GM12874 (cell line): Measurements from ENCODE around the gene WDR75.

ENCODE experiments used
- TF ChIP-seq, protein P1 (sequence below): IDR thresholded peaks from 2 replicates; pipeline ENCODE4 v1.5.1; 2011; ENCODE audit warnings: low read depth, mild to moderate bottlenecking, control low read depth, low read length, moderate library complexity; ENCODE audit not compliant: insufficient read depth

Gene WDR75

DNA sequence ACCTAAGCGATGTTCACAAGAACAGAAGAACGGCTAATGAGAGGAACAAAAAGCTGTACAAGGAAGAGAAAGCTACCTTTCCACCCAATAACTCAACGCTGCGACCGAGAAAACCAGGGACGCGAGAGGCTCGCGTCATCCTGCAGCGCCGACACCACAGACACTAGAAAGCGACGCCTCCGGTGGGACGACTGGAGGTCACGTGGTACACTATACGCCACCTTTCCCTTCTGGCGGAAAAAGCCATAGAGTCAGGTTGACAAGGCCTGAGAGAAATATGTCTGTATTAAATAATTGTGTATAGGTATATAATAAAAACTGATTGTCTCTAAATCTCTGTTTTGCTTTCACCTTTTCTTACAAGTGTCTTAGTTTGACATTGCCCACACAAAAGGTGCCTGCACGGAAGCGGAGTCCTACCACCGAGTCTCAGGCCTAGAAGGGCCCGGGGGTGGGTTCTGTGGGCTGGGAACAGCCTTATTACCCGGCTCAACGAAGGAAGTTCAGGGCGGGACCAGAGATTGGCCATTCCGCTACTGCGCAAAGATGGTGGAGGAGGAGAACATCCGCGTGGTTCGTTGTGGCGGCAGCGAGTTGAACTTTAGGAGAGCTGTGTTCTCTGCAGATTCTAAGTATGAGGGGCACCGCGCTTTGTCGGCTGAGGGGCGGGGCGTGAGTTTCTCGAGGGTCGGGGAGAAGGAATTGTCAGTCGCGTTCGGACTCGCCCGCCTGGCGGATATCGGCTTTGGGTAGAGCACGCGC lies at the start of gene WDR75:
Gene WDR75, plus strand, starts transcription at position 528 of the 762 bp plus-strand sequence. Its CDS starts 19 bp downstream, at position 547.
- TF ChIP-seq, protein P1, sequence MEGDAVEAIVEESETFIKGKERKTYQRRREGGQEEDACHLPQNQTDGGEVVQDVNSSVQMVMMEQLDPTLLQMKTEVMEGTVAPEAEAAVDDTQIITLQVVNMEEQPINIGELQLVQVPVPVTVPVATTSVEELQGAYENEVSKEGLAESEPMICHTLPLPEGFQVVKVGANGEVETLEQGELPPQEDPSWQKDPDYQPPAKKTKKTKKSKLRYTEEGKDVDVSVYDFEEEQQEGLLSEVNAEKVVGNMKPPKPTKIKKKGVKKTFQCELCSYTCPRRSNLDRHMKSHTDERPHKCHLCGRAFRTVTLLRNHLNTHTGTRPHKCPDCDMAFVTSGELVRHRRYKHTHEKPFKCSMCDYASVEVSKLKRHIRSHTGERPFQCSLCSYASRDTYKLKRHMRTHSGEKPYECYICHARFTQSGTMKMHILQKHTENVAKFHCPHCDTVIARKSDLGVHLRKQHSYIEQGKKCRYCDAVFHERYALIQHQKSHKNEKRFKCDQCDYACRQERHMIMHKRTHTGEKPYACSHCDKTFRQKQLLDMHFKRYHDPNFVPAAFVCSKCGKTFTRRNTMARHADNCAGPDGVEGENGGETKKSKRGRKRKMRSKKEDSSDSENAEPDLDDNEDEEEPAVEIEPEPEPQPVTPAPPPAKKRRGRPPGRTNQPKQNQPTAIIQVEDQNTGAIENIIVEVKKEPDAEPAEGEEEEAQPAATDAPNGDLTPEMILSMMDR = no peak

DNA sequence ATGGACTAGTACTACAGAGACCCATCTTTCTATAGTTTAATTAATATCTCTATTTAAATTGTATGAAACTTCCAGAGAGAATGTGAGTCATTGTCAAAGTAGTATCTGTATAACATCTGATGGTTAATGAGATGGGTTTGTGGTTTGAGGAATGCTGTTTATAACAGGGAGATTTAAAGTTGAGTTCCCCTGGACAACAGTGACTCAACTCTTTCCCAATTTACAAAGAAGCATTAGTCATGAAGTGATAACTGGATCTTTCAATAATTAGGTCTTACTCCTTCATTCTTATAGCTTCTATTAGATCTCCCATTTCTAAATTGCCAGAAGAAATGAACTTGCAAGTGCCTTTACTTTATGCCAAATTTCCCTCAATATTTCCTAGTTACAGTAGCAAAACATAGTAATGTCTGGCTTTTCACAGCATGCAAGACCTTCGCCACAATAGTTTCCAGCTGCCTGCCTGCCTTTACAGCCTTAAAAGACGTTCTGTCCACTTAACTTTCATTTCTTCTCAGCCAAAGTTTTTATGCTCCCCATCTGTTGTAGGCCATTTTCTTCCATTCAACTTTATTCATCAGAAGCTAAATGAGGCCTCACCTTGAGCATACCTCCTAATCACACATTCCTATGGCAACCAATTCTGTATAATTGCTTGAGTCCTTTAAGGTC lies 47.7 kb upstream of the WDR75 start:
- TF ChIP-seq, protein P1 = no peak

DNA sequence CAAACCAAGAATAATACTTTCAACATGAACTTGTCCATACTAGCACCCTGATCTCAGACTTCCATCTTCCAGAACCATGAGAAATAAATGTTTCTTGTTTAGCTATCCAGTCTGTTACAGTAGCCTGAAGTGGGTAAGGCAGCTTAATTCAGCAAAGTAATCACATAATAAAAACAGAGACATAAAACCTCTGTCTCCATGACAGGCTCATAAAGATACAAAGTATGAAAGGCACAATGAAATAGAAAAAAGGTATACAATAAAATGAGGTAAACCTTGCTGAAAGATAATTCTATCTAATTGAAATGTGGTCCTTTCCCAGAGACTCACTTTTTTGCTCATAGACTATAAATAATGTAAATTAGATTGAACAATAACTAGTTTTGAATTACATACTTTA lies 46.7 kb upstream of the WDR75 start:
- TF ChIP-seq, protein P1 = no peak

DNA sequence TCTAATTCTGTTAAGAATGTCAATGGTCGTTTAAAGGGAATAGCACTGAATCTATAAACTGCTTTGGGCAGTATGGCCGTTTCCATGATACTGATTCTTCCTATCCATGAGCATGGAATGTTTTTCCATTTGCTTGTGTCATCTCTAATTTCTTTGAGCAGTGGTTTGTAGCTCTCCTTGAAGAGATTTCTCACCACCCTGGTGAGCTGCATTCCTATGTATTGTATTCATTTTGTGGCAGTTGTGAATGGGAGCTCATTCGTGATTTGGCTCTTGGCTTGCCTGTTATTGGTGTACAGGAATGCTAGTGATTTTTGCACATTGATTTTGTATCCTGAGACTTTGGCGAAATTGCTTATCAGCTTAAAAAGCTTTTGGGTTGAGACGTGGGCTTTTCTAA lies 38.3 kb upstream of the WDR75 start:
- TF ChIP-seq, protein P1 = no peak

DNA sequence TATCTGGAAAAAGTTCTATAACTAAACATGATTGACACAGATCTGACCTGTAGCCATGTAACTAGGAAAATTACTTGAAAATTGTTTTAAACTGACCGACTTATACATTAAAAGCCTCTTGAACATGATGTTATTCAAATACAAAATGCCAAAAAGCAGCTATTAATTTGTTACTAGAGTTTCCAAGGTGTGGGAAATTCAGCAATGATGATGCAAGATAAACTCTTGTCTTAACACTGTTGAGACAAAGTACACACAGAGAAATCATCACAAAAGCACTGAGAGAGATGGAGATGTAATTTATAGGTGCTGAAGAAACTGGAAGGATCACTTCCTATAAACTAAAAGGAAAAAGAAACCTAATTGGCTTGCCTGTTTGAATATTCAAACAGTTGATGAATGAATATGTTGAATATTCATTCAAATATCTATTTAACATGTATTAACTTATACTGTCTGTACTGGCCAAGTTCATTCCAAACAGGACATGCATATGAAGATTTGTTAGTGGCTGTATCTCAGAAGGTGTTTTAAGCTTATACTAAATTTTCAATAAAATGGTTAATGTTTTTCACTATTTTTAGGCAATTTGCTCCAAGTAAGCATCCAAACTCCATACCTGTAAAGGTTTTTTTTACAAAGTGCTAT lies 34.6 kb upstream of the WDR75 start:
- TF ChIP-seq, protein P1 = no peak

DNA sequence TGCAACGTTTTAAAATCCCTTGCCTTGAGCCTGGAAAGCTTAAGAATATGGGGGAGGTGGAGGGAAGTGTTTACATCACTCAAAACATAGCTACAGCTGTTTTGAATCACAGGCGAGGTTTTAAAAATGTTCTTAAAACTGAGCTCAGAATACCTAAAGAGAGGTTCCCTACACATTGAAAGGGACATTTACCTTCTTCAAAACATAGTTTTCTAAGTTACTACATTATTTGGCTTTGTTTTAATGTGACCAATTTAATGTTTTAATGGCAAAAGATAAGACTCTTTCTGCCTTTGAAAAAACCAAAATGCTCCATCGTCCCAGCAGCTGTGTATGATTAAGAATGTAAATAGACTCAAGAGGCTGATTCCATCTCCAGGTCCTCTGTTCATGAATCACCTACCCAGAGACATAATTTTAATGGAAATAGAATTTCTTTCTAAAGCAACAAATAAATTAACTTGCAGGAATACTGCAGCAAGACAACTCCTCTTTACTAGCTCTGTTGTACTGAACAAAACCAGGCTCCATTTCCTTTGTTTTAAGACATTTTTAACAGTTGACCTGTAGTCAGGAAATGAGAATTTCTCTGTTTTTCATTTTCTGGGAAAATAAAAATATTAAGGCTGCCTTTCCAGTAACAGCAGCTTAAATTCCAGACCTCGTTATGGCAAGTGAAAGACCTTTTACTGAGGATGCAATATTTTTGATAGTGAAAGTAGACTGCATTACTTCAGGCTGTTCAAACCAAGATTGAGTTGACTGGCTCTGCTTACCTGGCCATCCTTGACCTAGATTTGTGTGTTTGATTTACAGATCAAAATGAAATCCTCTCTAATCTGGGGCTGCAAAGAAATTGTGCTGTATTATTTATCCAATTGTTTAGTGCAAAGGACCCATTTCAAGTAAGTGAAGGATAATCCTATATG lies 33.7 kb upstream of the WDR75 start:
- TF ChIP-seq, protein P1 = no peak
